ENCODE data around the gene ARMC10. TPM values are rescaled to one million over a fixed set of nuclear protein-coding genes. Genes with fewer than 3 reads are reported as not detected.

The ARMC10 gene
- total RNA-seq, 1 donor: 35.0 TPM

- no peak for TF ChIP-seq CTCF (IDR thresholded peaks at IDR 0.05; ENCODE audit: insufficient read depth, low read depth, low read length)
- peak; percentile 21 for DNase-seq (ENCODE audit: low read depth)
Measured at GRCh38 chr7:103148131-103148993, 73.4 kb downstream of the ARMC10 start.

More at GRCh38 chr7:103148131-103148993, 73.4 kb downstream of the ARMC10 start:
- H3K4me3 ChIP-seq (ENCODE audit: low read depth, low read length): peak overlapping the region; percentile 86

Other genes starting within 250 kb of the ARMC10 start
- gene LRRC17, start 162.1 kb upstream of the ARMC10 start, total RNA-seq: 39.9 and 70.0 TPM in 2 replicates
- gene FBXL13, start 344 bp upstream of the ARMC10 start, total RNA-seq: 1.3 and 2.2 TPM in 2 replicates
- 5.8 and 6.5 TPM in 2 replicates for gene NAPEPLD, start 74.0 kb downstream of the ARMC10 start, total RNA-seq
- gene PMPCB, start 222.3 kb downstream of the ARMC10 start, total RNA-seq: 45.4 and 53.5 TPM in 2 replicates

Data from fibroblast of villous mesenchyme (primary cell).